ENCODE data around the gene SPTLC2. TPM values are rescaled to one million over a fixed set of nuclear protein-coding genes. Genes with fewer than 3 reads are reported as not detected.

Gene SPTLC2
- total and polyA plus RNA-seq, 9 donors, result 8.0 to 31.1 (median 21.5) TPM

DNA sequence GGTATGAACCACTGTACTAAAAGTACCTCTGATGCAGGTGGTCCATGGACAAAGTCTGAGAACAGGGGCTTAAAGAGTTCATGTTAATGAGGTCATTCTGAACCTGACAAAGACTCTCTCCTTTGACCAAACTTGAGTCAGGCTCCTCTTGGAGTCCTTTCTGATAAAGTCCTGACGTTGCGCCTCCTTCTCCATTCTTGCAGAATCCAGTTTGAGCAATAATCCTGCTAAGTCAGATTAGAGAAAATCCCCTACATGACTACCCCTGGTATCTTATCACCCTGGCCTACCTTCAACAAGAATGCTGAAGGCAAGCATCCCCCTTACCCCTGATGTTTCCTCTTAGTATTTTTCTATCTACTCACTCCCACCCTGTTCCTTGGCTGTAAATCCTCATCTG lies 71.9 kb downstream of the SPTLC2 start:
- no peak for TF ChIP-seq EP300 (IDR thresholded peaks at IDR 0.05)
- TF ChIP-seq, protein P1, sequence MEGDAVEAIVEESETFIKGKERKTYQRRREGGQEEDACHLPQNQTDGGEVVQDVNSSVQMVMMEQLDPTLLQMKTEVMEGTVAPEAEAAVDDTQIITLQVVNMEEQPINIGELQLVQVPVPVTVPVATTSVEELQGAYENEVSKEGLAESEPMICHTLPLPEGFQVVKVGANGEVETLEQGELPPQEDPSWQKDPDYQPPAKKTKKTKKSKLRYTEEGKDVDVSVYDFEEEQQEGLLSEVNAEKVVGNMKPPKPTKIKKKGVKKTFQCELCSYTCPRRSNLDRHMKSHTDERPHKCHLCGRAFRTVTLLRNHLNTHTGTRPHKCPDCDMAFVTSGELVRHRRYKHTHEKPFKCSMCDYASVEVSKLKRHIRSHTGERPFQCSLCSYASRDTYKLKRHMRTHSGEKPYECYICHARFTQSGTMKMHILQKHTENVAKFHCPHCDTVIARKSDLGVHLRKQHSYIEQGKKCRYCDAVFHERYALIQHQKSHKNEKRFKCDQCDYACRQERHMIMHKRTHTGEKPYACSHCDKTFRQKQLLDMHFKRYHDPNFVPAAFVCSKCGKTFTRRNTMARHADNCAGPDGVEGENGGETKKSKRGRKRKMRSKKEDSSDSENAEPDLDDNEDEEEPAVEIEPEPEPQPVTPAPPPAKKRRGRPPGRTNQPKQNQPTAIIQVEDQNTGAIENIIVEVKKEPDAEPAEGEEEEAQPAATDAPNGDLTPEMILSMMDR (IDR thresholded peaks at IDR 0.05), result no peak
- TF ChIP-seq POLR2A (IDR thresholded peaks at IDR 0.05), result no peak
- intact Hi-C loops (cut with DNase I), result loop anchor here in 1 of 4 donors (10.0 kb wide), 1 partner anchor 80 kb away; no protein-coding TSS in a partner anchor
- Histone ChIP-seq H3K9me3 (no peaks in the 10 kb centered on the region), H3K27me3 (no peaks in the 10 kb centered on the region), H3K36me3 (no peaks in the 10 kb centered on the region), H3K4me1 (ENCODE audit: insufficient read depth) (no peaks in the 10 kb centered on the region), H3K4me3 (no peak overlapping the region), H3K27ac (no peak overlapping the region)
- WGBS, 3 donors, result 87 to 93% (median 89%) methylated on average over 2 of the region's 2 CpGs
- no peak for DNase-seq

DNA sequence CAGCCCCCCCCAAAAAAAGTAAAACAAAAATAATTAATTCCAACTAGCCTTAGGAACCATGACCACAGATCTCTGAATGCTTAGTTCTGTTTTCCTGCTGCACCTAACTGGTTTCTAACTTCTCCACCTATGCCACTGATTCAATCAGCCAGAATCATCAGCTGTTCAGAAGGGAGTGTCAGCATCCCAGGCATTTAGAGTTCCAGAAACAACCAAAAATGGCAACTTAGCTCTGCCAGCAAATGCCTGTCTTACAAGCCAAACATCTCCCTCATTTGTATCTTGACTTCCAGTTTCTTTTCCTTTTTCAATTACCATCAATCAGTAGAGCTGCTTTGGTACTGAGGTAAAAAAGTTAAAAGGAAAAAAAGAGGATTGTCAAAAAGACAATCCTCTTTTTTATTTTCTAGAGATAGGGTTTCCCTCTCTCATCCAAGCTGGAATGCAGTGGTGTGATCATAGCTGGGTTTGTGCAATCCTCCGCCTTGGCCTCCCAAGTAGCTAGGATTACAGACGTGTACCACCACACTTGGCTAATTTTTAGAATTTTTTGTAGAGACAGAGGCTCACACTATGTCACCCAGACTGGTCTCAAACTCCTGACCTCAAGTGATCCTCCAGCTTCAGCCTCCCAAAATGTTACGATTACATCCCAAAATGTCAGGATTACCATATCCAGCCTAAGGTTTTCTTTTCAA lies 72.7 kb downstream of the SPTLC2 start:
- Histone ChIP-seq H3K4me3 (no peak overlapping the region), H3K27me3 (no peaks in the 10 kb centered on the region), H3K27ac (no peak overlapping the region), H3K36me3 (no peaks in the 10 kb centered on the region), H3K4me1 (ENCODE audit: insufficient read depth) (no peaks in the 10 kb centered on the region), H3K9me3 (no peaks in the 10 kb centered on the region)
- DNase-seq, result no peak
- 76 to 86% (median 82%) methylated on average over 3 of the region's 3 CpGs for WGBS, 3 donors
- no peak for TF ChIP-seq POLR2A (IDR thresholded peaks at IDR 0.05)
- TF ChIP-seq, protein P1 (IDR thresholded peaks at IDR 0.05), result no peak
- no peak for TF ChIP-seq EP300 (IDR thresholded peaks at IDR 0.05)
- intact Hi-C loops (cut with DNase I), result loop anchor here in 1 of 4 donors (10.0 kb wide), 1 partner anchor 79 kb away; no protein-coding TSS in a partner anchor

DNA sequence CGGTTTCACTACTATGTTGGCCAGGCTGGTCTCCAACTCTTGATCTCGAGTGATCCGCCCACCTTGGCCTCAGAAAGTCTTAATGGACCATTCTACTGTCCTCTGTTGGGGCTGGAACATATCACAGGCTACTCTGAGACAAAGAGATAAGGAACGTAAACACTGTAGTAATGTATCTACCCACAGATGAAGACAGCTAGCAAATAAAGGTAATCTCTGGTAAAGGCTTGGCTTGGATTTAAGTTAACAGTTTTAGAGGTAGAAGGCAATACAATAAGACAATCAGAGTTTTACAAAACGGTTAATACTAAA lies 73.2 kb downstream of the SPTLC2 start:
- no peak overlapping the region for H3K27ac ChIP-seq
- H3K4me1 ChIP-seq (ENCODE audit: insufficient read depth), result no peaks in the 10 kb centered on the region
- H3K27me3 ChIP-seq, result no peaks in the 10 kb centered on the region
- no peak overlapping the region for H3K4me3 ChIP-seq
- no peak for DNase-seq
- 72 to 78% (median 75%) methylated on average over 5 of the region's 5 CpGs for WGBS, 3 donors
- intact Hi-C loops (cut with DNase I), result loop anchor here in 1 of 4 donors (10.0 kb wide), 1 partner anchor 78 kb away; no protein-coding TSS in a partner anchor
- H3K9me3 ChIP-seq, result no peaks in the 10 kb centered on the region
- TF ChIP-seq EP300 (IDR thresholded peaks at IDR 0.05) (no peak), POLR2A (IDR thresholded peaks at IDR 0.05) (no peak)
- TF ChIP-seq, protein P1 (IDR thresholded peaks at IDR 0.05), result no peak
- no peaks in the 10 kb centered on the region for H3K36me3 ChIP-seq

DNA sequence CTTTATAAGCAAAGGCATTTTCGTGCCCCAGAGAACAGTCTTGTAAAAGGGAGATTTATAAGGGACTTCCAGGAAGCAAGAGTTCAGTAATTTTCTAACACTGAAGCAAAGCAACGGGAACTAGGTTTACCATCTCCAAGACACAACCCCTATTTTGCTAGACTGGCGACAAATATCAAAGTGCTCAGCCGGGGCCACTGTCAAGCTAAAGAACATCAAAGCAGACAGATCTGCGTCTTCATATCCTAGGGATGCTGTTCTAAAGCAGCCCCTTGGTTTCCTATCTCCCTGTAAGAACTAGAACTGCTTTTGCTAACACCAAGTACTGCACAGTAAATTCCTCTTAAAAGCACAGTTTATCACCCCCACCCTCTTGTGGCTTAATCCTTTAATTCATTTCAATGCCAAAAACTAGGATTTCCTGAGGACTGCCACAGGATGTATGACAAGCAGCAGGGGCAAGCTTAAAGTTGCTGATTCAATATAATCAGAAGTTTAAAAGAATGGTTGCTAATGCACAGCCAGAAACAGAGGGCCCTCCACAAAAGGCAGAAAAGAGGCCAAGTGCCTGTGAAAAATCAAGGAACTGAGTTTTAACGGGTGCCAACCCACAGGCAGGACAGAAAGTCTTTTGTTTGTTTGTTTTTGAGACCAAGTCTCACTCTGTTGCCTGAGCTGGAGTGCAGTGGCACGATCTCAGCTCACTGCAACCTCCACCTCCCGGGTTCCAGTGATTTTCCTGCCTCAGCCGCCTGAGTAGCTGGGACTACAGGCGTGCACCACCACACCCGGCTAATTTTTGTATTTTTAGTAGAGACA lies 73.8 kb downstream of the SPTLC2 start:
- TF ChIP-seq, protein P1 (IDR thresholded peaks at IDR 0.05), result no peak
- TF ChIP-seq POLR2A (IDR thresholded peaks at IDR 0.05) (no peak), EP300 (IDR thresholded peaks at IDR 0.05) (no peak)
- intact Hi-C loops (cut with DNase I), result loop anchor here in 1 of 4 donors (10.0 kb wide), 1 partner anchor 78 kb away; no protein-coding TSS in a partner anchor
- DNase-seq, result no peak
- no peaks in the 10 kb centered on the region for H3K9me3 ChIP-seq
- H3K4me3 ChIP-seq, result no peak overlapping the region
- H3K36me3 ChIP-seq, result no peaks in the 10 kb centered on the region
- peaks cover 2% of the 10 kb centered on the region for H3K4me1 ChIP-seq (ENCODE audit: insufficient read depth)
- H3K27me3 ChIP-seq, result no peaks in the 10 kb centered on the region
- 61 to 65% (median 64%) methylated on average over 11 of the region's 11 CpGs for whole genome bisulfite sequencing, 3 donors
- no peak overlapping the region for H3K27ac ChIP-seq

All from ovary (tissue), 9 donors.